GM19351 (cell line): ENCODE results near the gene FOXA2.

Source experiments
- ATAC-seq: cut with Tn5 transposase; IDR thresholded peaks from one replicate; pipeline ENCODE4 v1.9.1; 2021; ENCODE audit warnings: mild to moderate bottlenecking, moderate library complexity; ENCODE audit not compliant: unreplicated experiment

FOXA2 gene

GRCh38 chr20:22542427-22542826 lies 41.9 kb downstream of the FOXA2 start:
- no peak for ATAC-seq

- ATAC-seq: no peak
Observed at GRCh38 chr20:22540832-22541231, 43.5 kb downstream of the FOXA2 start.

GRCh38 chr20:22536956-22537756 lies 47.2 kb downstream of the FOXA2 start:
- ATAC-seq: no peak

- ATAC-seq: no peak
Observed at GRCh38 chr20:22536141-22536828, 48.1 kb downstream of the FOXA2 start.

GRCh38 chr20:22535483-22535882 lies 48.9 kb downstream of the FOXA2 start:
- no peak for ATAC-seq

GRCh38 chr20:22533823-22534751 lies 50.3 kb downstream of the FOXA2 start:
- no peak for ATAC-seq

- no peak for ATAC-seq
Observed at GRCh38 chr20:22532598-22532997, 51.8 kb downstream of the FOXA2 start.

- no peak for ATAC-seq
Observed at GRCh38 chr20:22531756-22532155, 52.6 kb downstream of the FOXA2 start.

GRCh38 chr20:22531056-22531615 lies 53.2 kb downstream of the FOXA2 start:
- no peak for ATAC-seq
